ENCODE results near the gene LZTS2.

GRCh38 chr10:101022967-101023705 lies 23.5 kb downstream of the LZTS2 start:
- TF ChIP-seq CTCF (IDR thresholded peaks at IDR 0.05) (no peak), POLR2A (IDR thresholded peaks at IDR 0.05) (no peak)

Data from right lobe of liver (tissue), 4 donors.